Measurements from ENCODE around the gene PARP1.

DNA sequence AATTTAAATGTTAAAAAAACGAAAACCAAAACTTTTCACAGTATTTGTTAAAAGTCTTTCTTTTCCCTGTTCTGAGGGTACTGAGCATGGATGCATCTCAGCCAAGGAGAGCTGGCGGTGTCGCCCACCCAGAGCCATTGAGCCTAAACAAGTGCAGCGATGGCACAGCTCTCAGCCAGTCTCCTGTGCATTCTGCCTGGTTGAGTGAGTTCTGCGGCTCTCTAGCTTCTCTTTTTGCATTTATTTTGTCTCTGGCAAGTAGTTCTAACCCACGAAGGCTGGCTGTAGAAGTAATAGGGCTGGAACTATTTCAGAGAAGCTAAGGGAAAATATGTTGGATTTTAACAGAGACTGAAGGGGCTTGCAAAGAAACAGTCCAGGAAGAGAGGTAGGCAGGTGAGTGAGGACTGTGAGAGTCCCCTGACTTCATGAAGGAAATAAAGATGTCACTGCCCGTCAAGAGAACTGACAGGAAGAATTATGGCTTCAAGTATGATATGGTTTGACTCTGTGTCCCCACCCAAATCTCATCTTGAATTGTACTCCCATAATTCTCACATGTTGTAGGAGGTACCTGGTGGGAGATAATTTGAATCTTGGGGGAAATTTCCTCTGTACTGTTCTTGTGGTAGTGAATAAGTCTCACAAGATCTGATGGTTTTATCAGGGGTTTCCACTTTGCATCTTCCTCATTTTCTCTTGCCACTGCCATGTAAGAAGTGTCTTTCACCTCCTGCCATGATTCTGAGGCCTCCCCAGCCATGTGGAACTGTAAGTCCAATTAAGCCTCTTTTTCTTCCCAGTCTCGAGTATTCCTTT is 63.2 kb downstream of the PARP1 start:
- TF ChIP-seq, protein P1, sequence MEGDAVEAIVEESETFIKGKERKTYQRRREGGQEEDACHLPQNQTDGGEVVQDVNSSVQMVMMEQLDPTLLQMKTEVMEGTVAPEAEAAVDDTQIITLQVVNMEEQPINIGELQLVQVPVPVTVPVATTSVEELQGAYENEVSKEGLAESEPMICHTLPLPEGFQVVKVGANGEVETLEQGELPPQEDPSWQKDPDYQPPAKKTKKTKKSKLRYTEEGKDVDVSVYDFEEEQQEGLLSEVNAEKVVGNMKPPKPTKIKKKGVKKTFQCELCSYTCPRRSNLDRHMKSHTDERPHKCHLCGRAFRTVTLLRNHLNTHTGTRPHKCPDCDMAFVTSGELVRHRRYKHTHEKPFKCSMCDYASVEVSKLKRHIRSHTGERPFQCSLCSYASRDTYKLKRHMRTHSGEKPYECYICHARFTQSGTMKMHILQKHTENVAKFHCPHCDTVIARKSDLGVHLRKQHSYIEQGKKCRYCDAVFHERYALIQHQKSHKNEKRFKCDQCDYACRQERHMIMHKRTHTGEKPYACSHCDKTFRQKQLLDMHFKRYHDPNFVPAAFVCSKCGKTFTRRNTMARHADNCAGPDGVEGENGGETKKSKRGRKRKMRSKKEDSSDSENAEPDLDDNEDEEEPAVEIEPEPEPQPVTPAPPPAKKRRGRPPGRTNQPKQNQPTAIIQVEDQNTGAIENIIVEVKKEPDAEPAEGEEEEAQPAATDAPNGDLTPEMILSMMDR (conservative IDR thresholded peaks at IDR 0.05; ENCODE audit: low read depth, low read length) = no peak
- TF ChIP-seq EZH2 (IDR thresholded peaks at IDR 0.05; ENCODE audit: borderline replicate concordance, low read depth, low read length, poor library complexity, severe bottlenecking) = no peak

Data from A673 (cell line).